SIG-M5 (cell line): ENCODE results near the gene ZNF512.

ENCODE experiments used
- DNase-seq: peaks from one replicate; lab custom pipeline; 2025; lab: John Stamatoyannopoulos, UW

Gene ZNF512

DNA sequence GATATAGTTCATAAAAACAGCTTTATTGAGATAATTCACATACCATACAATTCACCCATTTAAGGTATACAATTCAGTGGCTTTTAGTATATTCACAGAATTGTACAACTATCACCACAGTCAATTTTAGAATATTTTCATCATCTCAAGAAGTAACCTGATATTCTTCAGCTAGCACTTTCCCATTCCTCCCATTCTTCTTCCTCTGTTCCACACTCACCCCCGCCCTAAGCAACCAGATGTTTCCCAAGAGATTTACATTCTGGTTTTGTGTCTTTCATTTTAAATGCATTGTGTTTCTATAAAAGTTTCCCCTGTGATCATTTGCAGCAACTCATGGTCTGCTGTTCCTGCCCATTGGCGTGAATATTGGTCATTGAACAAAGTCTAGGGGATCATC, 51.4 kb downstream of the ZNF512 start:
- no peak for DNase-seq

DNA sequence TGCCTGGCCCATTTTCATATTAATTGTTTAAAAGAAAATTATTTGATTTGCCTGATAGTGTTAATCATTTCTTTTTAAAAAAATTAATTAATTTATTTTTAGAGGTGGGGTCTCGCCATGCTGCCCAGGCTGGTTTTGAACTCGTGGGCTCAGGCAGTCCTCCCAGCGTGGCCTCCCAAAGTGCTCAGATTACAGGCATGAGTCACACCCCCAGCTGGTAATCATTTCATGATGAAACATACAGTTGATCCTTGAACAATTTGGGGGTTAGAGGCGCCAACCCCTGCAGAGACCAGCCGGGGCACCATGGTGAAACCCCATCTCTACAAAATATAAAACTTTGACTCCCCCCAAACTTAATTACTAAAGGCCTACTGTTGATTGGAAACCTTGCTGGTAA, 53.9 kb downstream of the ZNF512 start:
- DNase-seq: no peak

DNA sequence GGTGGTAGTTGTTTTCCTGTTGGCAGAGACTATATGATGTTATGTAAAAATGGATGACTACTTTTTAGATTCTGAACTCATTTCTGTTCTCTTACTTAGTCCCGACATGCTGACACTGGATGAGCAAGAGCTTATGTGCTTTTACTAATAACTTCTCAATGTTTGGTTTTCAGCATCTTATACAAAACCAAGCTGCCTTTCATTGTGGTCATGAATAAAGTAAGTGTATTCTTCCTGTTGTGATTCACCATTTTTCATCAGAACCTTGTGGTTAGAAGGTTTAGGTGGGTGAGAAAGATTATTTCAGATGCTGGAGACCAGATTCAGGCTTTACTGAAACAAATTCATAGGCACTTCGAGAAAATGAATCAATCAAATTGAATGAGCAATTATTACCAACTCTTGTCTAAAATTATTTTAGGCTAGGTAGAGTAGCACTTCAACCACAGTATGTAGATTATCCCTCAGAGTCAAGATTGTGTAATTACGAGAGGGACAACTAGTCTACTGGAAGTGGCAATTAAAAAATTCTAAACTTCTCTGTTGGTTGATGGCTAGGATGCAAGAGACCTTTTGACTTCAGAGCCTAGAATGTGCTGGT, 55.3 kb downstream of the ZNF512 start:
- no peak for DNase-seq

- no peak for DNase-seq
Observed at GRCh38 chr2:27638709-27639108, 55.9 kb downstream of the ZNF512 start.

GRCh38 chr2:27640722-27641245, 57.9 kb downstream of the ZNF512 start:
- no peak for DNase-seq

- DNase-seq: no peak
Observed at GRCh38 chr2:27645197-27645596, 62.4 kb downstream of the ZNF512 start.

- no peak for DNase-seq
Observed at GRCh38 chr2:27647289-27647688, 64.4 kb downstream of the ZNF512 start.

- no peak for DNase-seq
Observed at GRCh38 chr2:27647737-27648136, 64.9 kb downstream of the ZNF512 start.

- DNase-seq: no peak
Observed at GRCh38 chr2:27651056-27651455, 68.2 kb downstream of the ZNF512 start.

DNA sequence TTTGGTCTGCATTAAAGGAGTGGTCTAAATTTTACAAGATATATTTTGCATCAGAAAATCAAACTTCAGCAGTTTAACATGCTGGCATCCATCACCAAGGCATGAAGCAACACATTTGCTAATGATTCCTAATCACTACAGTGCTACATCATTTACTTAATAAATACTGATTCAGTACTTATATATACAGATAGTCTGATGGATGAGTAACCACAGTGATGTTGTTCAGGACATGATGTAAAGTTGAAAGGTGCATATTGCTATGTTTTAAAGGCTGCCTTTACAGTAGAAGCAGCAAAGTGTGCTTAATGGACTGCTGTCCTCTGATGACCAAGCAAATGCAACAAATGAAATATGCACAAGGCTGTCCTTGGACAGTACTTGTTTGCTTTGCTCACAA, 69.5 kb downstream of the ZNF512 start:
- no peak for DNase-seq

DNA sequence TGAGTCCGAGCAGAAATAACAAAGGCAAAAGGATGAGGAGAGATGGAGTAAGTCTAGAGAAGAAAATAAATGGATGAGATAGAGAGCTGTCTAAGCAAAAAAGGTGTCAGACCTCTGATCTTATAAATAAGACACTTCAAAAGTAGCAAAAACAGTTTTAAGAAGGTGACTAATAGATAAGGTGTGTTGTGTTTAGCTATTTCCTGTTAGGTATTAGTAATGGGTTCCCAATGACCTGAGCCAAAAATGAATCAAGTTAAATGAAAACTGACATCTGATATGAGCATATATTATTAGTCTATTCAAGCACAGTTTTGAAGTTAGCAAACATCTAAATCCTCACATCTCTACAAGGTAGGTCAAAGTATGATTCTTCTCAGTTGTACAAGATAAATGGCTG, 69.9 kb downstream of the ZNF512 start:
- no peak for DNase-seq

DNA sequence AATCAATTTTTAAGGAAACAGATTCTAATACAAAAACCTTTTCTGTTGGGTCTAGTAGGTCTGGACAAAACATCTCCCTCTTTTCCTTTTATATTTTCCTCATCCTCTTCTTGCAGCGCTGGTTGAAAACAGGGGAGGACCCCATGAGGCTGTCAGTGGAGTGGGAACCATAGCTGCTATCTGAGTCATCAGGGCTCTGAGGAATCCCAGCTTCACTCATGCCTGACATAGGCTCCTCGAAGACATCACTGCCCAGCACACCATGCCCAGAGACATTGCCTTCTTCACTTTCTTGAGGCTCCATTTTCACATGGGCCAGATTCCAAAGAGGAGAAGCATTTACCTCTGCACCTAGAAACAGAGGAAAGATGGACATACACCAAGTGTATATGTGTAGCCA, 70.6 kb downstream of the ZNF512 start:
- DNase-seq: no peak

DNA sequence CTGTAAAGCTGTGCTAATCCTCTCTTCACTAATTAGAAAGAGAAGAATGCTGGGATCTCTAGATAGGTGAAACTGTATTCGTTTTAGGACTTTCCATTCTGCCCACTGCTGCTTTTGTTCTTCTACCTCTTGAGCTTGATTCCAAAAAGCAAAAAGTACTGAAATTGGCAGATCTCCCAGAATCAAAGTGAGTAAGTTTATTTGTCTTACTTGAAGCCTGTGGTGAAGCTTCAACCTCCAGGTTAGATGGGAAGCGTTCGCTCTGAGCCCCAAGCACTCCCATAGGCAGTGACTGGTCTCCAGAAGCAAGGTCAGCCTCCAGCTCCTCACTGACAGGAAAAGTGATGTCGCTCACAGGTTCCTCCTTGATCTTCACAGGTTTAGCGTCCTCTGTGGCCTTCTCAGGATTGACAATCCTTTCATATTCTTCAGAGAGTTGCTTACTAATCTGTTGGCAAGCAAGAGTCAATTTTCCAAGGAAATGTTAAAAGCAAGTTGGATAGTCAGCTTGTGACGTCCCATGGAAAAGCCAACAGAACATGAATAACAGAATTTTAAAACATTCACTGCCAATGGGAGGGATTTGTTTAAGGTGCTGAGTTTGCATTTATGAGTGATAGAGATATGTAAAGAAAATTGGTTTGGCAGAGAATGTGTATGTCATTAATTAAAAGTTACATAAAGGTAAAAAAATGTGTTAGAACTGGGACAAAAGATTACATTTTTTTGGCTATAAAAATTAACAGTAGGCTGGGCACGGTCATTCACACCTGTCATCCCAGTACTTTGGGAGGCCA, 72.5 kb downstream of the ZNF512 start:
- DNase-seq: no peak

DNA sequence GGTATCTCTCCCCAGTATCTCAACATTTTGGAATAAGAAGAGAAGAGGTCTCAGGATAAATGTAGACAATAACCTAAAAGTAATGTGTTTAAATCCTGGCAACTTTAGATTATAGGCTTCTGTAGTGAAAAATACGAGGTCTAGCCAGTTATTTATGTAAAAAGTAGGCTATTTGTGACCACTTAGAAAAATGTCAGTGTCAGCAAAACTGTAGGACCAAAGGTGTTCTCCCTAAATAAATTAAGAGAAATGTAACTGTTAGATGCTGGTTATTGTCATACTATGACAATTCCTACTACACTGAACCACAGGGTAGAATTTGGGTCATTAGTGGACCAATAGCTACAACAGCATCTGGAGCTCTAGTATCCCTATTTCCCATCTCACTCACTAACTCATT, 78.5 kb downstream of the ZNF512 start:
- no peak for DNase-seq

- DNase-seq: peak; percentile 41
Observed at GRCh38 chr2:27663285-27664153, 80.7 kb downstream of the ZNF512 start, which contains the start of the genes SLC4A1AP and SUPT7L. Gene SLC4A1AP (plus strand): TSS chr2:27663889. CDS start chr2:27663915, 26 bp downstream. Gene SUPT7L (minus strand): TSS chr2:27663614. CDS start chr2:27662192, 1,422 bp downstream.

DNA sequence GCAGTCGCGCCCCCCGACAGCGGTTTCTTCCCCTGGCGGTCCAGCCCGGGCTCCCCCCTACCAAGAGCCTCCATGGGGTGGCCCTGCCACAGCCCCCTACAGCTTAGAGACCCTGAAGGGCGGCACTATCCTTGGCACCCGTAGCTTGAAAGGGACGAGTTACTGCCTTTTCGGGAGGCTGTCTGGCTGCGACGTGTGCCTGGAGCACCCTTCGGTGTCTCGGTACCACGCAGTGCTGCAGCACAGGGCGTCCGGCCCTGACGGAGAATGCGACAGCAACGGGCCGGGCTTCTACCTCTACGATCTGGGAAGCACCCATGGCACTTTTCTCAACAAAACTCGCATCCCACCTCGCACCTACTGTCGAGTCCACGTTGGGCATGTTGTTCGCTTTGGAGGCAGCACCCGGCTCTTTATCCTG, 81.3 kb downstream of the ZNF512 start:
- no peak for DNase-seq

- no peak for DNase-seq
Observed at GRCh38 chr2:27664622-27665363, 82.0 kb downstream of the ZNF512 start.

DNA sequence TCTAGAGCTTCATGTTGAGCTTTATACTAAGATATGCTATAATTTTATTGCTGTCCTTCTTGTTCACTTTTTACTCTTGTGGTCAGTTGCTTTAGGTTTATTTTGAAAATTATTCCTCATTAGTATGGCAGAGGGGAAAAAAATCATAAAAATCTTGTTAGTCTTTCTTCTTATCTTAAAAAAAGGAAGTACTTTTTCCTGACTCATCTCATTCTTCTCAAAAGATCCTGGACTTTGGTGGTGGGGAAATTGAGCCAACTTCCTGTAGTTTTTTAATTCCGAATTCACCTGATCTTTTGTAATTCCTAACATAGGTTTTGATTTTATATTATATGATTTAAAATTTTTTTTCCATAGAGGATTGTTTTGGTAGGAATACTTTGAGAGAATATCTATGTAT, 84.6 kb downstream of the ZNF512 start:
- DNase-seq: no peak

GRCh38 chr2:27671235-27671634, 88.4 kb downstream of the ZNF512 start:
- no peak for DNase-seq
